ENCODE measurements around the gene RSL24D1.
"Not testable (repeated sequence)": the region's sequence is repeated elsewhere in the genome, so short reads cannot be mapped to it uniquely, and the experiment has no call there.

The RSL24D1 gene

DNA sequence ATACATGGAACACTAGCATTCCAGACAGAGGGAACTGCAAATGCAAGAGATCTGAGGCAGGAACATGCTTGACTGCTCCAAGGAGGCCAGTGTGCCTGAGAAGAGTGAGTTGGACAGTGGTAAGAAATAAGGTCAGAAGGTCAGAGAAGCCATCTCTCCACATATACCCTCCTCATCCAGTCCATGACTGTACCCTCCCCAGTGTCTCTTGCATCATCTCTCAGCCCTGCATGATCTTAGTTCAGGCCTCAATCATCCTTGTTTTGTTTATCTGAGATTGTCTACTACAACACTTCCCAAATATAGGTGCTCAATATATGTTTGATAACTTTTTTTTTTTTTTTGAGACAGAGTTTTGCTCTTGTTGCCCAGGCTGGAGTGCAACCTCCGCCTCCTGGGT lies 5.5 kb upstream of the RSL24D1 start:
- DNase-seq = no peak

DNA sequence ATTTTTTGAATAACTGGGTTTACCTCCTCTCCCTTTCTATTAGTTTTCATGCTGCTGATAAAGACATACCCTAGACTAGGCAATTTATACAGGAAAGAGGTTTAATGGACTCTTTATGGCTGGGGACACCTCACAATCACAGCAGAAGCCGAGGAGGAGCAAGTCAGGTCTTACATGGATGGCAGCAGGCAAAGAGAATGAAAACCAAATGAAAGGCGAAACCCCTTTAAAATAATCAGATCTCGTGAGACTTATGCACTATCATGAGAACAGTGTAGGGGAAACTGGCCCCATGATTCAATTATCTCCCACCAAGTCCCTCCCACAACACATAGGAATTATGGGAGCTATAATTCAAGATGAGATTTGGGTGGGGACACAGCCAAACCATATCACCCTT lies 2.0 kb upstream of the RSL24D1 start:
- no peak for DNase-seq

DNA sequence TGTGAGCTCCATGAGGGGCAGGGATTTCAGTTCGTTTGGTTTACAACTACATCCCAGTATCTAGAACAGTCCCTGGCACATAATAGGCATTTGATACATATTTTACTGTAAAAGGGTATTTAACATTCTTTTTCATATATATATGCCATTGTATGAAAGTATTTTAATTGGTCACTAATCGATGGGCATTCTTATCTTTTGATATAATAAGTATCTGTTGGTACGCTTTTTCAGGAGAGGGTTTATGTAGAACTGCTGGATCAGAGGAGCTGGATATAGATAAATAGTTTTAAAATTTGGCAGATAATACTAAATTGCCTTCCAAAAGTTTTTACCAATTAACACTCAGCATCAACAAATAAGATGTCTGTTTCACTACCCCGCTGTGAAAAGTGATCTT lies 978 bp upstream of the RSL24D1 start:
- no peak for DNase-seq

DNA sequence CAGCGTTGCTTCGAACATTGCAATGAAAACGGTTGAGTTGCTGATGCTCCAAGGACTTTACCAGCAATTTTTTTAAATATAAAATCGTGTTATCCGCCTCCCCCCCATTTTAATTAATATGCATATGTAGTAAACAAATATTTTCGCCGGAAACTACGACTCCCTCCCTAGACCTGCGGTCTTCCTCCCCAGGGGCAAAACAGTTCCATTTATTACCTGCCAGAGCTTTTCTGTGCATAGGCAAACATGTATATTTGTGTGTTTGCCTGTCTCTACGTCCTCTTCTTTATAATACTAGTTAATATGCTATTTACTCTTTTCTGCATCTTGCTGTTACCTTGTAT lies 593 bp upstream of the RSL24D1 start:
- no peak for DNase-seq

DNA sequence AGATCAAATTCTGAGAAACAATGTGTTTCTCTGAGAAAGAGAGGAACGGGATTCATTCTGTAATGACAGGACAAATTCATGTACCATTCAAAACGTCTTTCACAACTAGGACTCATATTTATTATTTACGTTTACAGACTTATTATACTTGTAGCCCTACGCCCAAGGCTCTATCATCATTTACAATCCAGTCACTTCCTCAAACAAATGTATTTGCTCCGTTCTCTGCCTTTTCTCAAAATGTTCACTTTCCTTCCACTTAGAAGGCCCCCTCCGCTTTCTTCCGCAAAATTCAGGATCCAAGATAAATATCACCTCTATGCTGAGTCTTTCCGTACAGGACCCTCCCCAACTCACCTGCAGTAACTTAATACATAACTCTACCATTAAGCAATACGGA lies 745 bp downstream of the RSL24D1 start:
- no peak for DNase-seq

DNA sequence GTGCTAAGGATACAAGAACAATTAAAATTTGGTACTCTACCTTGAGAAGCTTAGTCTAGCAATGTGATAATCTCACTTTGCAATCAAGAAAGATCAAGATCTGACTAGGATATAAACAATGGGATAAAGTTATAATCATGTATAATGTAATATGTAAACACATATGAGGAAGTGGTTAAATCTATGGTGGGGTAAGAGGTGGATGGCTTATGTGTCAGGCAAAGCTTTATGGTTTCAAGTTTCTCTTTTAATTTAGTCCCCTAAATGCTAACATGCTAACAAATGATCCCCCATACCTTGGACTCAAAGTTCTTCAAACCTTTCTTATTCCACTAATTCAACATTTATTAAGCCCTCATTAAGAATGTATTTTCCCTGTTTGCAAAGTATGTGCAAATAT lies 2.5 kb downstream of the RSL24D1 start:
- DNase-seq = no peak

DNA sequence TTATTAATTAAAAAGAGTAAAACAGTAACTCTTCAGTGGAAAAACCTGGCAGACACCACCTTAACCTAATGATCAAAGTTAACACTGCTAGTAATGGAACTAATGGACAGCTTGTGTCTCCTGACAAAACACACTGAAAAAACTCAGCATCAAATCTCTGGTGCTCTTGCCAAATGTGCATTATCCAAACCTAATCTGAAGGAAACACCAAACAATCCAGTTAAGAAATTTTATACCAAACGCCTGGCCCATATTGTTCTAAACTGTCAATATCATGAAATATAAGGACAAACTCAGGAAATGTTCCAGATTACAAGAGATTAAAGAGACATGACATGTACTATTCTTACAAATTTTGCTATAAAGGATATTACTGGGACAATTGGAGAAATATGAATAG lies 10.4 kb downstream of the RSL24D1 start:
- no peak for DNase-seq

DNA sequence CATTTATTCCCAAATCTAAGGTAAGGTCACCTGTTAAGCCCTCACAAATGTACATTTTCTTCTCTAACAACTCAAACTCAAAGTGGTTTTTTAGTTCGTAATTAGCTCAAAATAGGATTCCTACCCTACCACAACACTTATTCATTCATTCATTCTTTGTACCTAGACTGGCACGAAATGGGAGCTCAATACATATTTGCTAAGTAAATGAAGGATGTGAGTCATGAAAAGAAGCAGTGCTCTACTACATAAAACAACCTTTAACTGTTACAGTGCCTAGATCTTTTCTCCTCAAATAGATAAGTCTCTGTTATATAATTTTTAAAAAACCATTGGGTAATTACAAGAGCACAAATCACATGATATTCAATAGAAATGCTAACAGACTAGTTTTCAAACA lies 13.1 kb downstream of the RSL24D1 start:
- no peak for DNase-seq

DNA sequence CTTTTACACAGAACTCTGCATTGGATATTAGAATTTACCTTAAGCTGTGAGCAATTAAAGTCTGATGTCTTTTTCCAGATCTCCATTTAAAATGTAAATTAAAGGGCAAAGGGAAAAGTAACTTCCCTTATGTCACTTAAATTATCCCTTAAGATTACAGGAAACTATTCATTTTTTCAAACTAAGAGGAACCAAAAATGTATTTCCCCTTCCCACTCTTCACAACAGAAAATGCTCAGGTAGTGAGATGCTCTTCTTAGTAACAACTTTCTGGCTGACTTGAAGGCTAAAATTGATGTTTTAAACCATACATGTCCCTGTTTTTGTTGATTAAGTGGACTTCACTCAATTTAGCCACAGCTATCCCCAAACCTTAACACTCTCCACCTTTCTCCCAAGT lies 17.6 kb downstream of the RSL24D1 start:
- no peak for DNase-seq

DNA sequence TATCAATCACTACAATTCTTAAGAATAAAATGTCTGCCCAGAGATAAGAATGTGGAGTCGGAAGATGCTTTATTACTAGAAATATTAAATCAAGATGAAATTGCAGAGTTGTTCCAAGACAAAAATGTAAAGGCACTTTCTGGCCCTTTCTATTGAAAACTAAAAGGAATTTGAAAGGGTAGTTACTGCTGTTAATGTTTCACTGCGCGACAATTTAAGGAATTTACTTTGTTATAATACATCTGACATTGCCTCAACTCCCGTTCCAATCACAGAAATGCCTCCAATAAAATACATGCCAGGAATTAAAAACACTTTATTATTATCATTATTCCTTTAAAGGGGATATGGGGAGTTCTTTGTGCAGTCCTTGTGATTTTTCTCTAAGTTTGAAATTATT lies 26.4 kb downstream of the RSL24D1 start:
- DNase-seq = no peak

DNA sequence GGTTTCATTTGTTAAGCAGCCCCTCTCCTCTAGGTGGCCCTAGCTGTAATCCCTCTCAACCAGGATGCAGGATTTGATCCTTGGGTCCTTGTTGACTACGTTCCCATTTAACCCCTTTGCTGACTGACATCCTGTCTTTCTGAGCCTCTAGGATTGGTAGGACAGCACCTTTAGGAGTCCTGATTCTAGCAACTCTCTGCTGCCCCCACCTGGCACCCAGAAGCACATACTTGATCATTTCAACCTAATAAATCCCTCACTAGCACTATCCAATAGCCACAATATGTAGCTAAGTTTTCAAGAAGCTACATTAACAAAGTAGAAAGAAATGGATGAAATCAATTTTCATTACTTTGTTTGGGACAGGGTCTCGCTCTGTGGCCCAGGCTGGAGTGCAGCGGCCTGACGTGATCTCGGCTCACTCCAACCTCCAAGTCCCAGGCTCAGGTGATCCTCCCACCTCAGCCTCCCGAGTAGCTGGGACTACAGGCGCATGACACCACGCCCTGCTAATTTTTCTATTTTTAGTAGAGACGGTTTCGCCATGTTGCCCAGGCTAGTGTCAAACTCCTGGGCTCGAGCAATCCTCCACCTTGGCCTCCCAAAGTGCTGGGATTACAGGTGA lies 28.3 kb downstream of the RSL24D1 start:
- DNase-seq = peak; percentile 60 to 66

DNA sequence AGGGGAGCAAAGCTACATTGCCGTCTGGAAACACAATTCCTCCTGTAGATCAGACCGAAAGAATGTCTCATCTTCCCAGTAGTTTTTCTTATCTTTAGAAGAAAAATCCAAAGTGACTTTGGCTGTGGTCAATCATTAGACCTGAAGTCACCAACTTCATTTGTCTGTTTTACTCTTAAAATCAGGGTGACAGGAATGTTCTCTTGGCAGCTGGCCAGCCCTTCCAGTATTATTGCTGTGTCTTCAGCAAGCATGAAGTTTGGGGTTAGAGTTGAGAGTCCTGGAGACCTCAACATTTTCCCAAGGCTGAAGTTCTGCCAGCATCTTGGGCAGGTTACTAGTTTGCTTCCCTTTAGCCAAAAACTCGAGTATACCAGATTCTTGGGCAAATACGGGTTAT lies 32.5 kb downstream of the RSL24D1 start:
- DNase-seq = no peak

DNA sequence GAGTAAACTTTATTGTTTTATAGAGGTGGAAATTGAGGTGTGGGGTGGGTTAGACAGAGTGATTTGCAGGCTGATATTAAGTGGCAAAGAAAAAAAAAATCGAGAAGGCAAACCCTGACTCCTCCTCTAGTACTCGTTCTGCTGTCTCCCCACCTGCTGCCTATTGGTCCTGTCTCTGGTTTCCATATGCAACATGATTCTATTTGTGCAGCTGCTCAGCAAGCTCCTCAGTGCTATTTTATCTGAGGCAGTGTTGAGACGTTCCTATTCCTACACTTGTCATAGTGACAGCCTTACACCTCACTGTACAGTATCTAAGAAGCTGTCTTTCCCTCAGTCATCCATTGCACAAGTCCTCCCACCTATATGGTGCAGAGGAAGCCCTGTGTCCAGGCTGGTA lies 45.1 kb downstream of the RSL24D1 start:
- DNase-seq = no peak

DNA sequence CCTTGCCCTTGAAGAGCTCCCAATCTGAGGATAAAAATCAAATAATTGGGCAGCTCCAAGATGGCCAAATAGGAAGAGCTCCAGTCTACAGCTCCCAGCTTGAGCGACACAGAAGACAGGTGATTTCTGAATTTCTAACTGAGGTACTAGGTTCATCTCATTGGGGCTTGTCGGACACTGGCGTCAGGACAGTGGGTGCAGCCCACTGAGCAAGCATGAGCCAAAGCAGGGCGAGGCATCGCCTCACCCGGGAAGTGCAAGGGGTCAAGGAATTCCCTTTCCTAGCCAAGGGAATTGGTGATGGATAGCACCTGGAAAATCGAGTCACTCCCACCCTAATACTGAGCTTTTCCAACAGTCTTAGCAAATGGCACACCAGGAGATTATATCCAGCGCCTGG lies 53.6 kb downstream of the RSL24D1 start:
- not testable (repeated sequence) for DNase-seq

DNA sequence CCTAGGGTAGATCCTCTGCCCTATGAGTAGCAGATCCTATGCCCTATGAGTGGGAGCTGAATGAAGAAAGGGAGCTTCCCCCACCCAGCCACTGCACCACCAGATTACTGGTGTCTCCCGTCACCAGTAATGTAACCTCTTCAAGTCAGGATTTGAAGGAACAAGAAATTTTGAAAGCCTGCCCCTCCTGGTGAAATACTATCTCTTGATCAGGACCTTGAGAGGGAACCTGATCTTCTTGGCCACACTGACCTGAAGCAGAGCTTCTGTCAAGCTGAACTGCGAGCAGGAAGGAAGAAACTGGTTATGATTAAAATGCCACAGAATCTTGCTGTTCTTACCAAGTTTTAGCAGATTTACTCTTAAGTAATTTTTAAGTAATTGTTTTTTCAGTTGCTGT lies 62.8 kb downstream of the RSL24D1 start:
- DNase-seq = no peak

DNA sequence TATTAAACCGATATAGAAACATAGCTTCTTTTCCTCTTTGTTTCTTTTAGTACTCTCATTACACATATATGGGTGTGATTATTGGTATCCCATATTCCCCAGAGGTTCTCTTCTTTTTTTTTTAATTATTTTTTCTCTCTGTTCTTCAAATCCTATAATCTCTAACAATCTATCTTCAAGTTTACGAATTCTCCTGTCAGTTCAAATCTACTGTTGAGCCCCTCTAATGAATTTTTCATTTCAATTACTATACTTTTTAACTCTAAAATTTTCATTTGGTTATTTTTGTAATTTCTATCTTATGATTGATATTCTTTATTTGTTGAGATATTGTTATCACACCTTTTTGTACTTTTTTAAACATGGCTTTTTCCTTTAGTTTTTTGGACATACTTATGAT lies 64.1 kb downstream of the RSL24D1 start:
- DNase-seq = no peak

Data from activated CD4-positive, alpha-beta T cell treated with anti-CD3 and anti-CD28 coated beads, Interleukin-2, amount 50 U/mL, for 48 hours (primary cell).